NOMO-1 (cell line): ENCODE measurements around the gene ACTBL2.
A peak's percentile ranks its signal among the peaks of the same experiment; 100 is the strongest.
"Not testable (repeated sequence)": the region's sequence is repeated elsewhere in the genome, so short reads cannot be mapped to it uniquely, and the experiment has no call there.

ENCODE experiments used
- DNase-seq, 2 experiments: peaks; one replicate each; lab custom pipeline; 2025; ENCODE audit not compliant: unreplicated experiment in 2 of 2; lab: John Stamatoyannopoulos, UW

ACTBL2 gene

GRCh38 chr5:57482671-57483106 is at the start of gene ACTBL2:
Gene ACTBL2, minus strand, starts transcription at chr5:57482811. Its CDS starts 104 bp downstream, at chr5:57482707.
- DNase-seq, result no peak

DNA sequence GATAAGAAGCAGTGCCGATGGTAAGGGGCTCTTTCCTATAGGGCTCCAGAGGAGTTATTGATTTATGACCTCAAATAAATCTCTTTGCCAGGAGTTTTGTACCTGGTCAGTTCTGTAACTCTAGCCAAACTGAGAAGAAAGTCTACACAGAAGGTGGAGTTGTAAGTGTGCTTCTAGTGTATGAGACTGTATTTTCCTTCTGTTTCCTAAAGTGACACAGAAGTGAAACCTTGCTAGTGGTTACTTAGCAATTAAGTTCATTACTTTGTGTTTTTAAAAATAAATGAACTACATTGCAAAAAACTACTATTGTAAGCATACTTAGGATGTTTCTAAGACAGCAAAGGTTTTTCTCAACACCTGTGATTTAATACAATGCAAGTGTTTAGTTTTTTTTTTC is 48.7 kb upstream of the ACTBL2 start:
- peak in 1 of 2 experiments; percentile 47 for DNase-seq

DNA sequence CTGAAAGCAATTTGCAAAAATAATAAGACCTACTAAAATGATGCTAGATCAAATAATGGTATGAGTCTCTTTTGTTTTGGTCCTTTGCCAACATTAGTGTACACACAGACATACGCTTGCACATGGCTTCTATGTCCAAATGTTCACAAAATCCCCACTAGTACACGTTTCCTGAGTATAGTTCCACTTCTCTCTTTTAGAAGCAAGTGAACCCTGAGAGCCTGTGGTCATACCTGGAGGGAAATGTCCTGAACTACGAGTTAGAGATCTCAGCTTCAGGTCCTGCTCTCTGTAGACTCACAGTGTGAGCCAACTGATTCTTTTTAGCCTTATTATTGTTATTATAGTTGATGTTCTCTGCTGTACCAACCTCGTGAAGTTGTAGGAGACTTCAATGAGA is 47.3 kb upstream of the ACTBL2 start:
- DNase-seq, result peak in 1 of 2 experiments; percentile 3

DNA sequence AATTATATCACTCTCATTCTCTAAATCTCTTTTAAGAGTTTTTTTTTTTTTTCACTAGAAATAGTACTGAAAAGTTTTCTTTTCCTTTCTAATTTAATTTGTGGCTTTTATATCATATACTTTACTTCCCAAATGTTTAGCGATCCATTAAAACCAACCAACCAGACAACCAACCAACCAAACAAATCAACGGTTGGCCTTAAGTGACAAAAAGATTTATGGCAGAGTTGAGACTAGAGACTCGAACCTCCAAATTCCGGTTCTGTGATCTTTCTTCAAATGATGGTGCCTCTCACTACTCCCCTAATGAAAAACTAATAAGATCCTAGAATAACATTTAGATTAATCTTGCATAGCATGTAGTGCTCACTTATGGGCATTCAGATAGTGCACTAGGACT is 45.3 kb upstream of the ACTBL2 start:
- no peak for DNase-seq

- DNase-seq, result no peak
Observed at GRCh38 chr5:57524348-57525060, 41.9 kb upstream of the ACTBL2 start.

- not testable (repeated sequence) for DNase-seq
Observed at GRCh38 chr5:57522477-57522876, 39.9 kb upstream of the ACTBL2 start.

DNA sequence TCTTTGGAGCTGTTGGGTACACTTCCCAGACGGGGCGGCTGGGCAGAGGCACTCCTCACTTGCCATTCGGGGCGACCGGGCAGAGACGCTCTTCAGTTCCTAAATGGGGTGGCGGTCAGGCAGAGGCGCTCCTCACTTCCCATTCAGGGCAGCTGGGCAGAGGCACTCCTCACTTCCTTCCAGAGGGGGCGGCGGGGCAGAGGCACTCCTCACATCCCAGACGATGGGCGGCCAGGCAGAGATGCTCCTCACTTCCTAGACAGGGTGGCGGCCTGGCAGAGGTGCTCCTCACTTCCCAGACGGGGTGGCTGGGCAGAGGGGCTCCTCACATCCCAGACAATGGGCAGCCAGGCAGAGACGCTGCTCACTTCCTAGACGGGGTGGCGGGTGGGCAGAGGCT is 35.8 kb upstream of the ACTBL2 start:
- not testable (repeated sequence) for DNase-seq

DNA sequence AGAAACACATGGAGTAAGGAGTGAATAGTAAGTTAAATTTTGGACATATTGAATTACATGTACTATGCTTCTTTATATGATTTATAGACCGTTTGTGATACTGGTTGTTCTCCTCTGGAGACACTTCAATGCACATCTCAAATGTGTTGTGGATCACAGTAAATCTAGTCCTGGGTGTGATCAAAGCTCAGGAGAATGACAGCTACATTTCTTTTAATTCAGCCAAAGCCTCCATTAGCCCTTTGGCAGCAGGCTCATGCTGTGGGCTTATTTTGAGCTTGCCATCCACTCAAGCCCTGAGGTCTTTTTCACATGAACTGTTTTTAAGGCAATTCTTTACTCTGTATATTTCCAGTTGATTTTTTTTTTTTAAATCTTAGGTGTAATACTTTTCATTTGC is 34.6 kb upstream of the ACTBL2 start:
- no peak for DNase-seq

GRCh38 chr5:57513785-57514184 is 31.2 kb upstream of the ACTBL2 start:
- no peak for DNase-seq

- DNase-seq, result no peak
Observed at GRCh38 chr5:57511321-57511720, 28.7 kb upstream of the ACTBL2 start.

DNA sequence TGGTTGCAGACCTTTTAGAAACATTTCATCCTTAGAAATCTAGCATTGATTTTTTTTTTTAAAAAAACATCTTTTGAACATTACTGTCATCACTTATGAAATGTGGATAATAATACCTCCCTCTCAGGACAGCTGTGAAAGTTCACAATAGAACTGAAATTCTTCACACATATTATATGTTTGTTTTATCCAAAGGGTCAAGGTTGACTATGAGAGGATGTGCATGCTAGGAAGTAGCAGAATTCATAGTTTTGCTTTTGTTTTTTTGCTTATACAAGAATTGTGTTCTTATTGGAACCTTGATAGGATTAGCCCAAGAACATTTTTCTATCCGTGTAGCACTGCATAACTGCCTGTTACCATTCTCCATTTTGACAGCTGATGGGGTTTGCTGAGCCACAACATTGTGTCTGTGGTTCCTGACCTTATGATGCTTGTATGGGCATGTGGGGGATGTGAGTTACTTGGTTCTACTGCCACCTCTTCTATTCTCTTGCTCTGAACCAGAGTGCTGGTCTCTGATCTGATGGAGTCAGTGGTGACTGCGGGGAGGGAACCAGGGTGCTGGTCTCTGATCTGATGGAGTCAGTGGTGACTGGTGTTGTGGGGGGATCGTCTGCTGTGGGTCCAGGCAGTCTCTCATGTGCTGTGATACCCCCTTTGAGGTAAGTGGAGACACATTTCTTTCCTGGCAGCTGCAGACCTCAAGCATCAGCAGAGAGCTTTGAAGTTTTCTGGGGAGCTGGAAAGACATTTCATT is 27.1 kb upstream of the ACTBL2 start:
- DNase-seq, result no peak

GRCh38 chr5:57508211-57508610 is 25.6 kb upstream of the ACTBL2 start:
- DNase-seq, result no peak

DNA sequence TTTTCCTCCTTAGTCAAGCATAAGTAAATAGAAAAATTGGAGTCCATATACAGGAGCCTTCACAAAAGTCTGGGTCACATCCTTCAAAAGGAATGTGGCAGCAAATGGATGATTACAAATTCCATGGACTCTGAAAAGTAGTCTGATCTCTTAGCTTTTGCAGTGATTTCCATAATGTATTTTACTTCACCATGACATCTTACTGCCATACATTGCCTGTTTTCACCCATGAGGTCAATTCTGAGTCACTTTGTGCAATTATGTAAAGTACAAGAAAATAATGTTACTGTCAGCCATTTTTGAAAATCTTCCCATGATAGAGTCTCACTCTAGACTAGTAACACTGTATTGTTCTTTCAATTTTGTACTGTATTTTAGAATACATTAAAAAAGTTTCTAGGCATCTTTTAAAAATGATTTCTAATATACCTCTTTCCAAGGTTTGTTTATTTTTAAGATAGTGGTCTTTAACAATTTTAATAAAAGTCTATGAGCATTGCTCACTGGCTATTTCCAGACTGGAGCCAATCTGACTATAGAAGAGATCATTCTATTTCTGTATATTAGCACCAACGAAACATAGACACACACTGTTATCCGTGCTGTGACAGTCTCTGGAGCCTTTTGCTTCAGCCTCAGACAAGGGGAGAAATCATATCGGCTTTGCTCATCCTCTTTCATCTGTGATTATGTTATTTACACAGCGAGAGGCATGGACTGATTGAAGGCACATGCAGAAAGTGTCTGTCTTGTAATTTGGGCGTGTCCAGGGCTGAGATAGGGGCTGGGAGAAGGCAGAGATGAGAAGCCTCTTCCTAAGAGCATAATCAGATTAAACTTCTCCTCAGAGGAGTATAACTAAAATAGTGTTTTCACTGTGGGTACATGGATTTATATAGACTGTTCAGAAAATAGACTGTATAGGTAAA is 22.9 kb upstream of the ACTBL2 start:
- no peak for DNase-seq

- no peak for DNase-seq
Observed at GRCh38 chr5:57504357-57504756, 21.7 kb upstream of the ACTBL2 start.

GRCh38 chr5:57503433-57503832 is 20.8 kb upstream of the ACTBL2 start:
- no peak for DNase-seq

GRCh38 chr5:57501414-57502201 is 19.0 kb upstream of the ACTBL2 start:
- DNase-seq, result no peak

GRCh38 chr5:57499262-57500050 is 16.8 kb upstream of the ACTBL2 start:
- peak in 1 of 2 experiments; percentile 50 for DNase-seq

- no peak for DNase-seq
Observed at GRCh38 chr5:57497733-57498132, 15.1 kb upstream of the ACTBL2 start.

- DNase-seq, result peak in 1 of 2 experiments; percentile 11
Observed at GRCh38 chr5:57495285-57496086, 12.9 kb upstream of the ACTBL2 start.
